AG09319 (cell line): ENCODE measurements around the gene ARHGAP31.

ENCODE experiments used
- DNase-seq: peaks from one replicate; pipeline ENCODE4 v3.0.0-alpha.2; 2010; ENCODE audit warnings: low read depth; ENCODE audit errors: extremely low read depth
- TF ChIP-seq, protein P1 (sequence below): IDR thresholded peaks from 2 replicates; pipeline ENCODE4 v1.5.1; 2011; ENCODE audit warnings: low read depth, mild to moderate bottlenecking, inconsistent platforms, low read length, moderate library complexity

Gene ARHGAP31

DNA sequence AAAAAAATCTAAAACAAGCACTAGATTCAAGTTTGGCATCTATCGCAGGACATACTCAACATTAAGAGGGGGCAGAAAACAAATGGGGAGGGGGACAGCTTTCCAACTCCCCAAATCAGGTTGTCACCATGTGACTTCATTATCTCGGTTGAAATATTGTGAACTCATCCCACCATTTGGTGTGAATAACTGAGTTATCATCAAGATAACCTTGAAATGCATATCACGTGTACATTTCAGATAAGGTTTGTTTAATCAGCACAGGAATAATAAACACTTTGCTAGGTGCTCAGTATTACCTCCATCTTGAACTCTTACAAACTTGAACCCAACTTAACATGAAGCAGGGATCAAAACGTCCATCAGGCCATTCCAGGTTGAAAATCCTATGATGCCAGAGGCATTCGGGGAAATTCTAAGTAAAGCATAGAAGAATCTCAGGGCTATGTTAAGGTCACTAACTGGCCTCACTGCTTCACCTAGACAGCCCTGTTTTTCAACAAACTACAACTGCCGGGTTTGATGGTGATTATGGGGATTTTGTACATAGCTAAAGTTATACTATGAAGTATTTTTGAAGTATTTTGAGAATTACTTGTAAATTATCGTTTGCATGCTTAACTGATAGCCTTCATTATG lies 3.0 kb upstream of the ARHGAP31 start:
- DNase-seq = no peak
- TF ChIP-seq, protein P1, sequence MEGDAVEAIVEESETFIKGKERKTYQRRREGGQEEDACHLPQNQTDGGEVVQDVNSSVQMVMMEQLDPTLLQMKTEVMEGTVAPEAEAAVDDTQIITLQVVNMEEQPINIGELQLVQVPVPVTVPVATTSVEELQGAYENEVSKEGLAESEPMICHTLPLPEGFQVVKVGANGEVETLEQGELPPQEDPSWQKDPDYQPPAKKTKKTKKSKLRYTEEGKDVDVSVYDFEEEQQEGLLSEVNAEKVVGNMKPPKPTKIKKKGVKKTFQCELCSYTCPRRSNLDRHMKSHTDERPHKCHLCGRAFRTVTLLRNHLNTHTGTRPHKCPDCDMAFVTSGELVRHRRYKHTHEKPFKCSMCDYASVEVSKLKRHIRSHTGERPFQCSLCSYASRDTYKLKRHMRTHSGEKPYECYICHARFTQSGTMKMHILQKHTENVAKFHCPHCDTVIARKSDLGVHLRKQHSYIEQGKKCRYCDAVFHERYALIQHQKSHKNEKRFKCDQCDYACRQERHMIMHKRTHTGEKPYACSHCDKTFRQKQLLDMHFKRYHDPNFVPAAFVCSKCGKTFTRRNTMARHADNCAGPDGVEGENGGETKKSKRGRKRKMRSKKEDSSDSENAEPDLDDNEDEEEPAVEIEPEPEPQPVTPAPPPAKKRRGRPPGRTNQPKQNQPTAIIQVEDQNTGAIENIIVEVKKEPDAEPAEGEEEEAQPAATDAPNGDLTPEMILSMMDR = no peak

DNA sequence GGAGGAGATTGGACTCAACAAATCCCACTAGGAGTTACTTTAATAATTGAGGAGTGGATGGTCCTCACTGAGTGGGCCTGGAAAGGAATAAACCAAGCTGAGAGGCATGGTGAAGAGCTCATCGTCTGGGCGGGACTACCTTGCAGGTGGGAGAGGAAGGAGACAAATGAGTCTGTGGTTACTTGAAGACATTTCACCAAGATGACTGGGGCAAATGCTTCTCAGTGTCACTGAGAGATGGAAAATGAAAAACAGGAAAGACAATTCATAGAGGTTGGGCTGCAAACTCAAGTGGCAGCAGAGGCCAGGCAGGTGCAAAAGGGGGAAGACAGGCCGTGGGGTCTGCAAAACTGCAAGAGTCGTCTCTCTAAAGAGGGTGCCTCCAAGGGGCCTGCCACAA lies 1.5 kb upstream of the ARHGAP31 start:
- TF ChIP-seq, protein P1 = no peak
- no peak for DNase-seq

DNA sequence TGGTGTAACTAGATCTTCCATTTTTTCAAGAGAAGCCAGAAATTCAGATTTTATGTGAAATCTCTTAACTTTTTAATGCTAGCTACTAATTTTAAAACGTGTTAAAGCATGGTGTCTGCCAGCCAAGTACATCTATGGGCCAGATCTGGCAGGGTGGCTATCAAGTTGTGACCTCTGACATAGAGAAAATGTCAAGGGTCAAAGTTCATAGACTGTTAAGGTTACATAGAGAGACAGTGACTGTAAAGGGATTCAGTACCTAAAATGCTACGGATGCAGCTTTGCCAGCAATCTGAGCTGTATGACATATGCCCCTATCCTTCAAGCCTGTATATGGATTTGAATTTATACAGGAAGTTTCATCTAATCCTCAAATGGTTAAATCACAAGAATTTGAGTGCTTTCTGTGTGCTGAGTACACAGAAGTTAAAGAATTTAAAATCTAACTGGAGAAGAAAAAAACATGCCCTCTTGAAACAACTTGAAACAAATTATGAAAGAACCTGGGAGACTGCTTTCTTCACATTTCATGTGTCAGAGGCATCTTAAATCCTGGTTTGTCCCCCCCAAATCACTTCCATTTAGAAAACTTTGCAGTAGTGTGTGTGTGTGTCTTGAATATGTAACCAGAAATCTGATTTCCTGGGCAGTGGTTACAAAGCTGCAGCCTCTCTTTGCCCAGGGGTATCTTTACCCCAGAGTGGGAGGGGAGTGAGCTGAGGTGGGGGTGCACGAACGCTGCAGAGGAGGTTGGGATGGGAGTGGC lies 895 bp upstream of the ARHGAP31 start:
- TF ChIP-seq, protein P1 = no peak
- DNase-seq = no peak

DNA sequence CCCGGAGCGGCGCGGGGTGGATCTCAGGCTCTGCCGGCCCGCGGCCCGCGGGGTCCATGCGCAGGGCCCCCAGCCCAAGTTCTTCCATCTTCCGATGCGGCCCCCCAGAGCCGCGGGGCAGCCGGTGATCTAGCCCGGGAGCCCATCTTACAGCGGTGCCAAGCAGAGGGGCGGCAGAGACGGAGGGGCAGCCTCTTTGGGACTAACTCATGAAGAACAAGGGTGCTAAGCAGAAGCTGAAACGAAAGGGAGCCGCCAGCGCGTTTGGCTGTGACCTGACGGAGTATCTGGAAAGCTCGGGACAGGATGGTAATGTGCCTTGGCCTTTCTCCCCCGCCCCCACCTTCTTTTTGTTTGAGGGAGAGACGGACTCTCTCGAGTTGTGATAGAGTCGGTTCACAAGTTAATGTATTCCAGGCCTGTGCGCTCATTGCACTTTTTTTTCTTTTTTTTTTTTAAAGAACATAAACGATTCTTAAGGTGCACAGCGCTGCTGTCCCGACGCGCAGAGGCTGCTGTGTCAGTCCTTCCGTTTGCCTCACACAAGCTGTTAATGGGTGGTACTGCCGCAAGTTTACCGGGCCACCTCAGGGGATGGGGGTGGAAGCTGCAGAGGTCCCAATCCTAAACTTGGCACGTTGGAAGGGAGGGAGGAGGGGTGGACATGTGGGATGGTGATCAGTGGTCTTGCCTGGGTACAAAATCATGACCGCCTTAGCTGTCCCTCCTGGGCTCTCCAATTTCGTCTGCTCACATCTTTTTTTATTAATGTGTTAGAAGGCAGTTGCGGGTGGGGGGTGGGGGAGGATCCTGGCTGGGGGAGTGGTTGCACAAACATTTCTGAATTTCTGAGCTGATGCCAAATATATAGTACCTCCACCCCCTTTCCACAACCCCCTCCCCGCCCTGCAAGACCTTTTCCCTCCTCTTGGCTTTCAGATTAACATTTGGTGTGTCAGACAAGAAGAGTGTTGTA lies 801 bp downstream of the ARHGAP31 start:
- no peak for DNase-seq
- TF ChIP-seq, protein P1 = no peak

DNA sequence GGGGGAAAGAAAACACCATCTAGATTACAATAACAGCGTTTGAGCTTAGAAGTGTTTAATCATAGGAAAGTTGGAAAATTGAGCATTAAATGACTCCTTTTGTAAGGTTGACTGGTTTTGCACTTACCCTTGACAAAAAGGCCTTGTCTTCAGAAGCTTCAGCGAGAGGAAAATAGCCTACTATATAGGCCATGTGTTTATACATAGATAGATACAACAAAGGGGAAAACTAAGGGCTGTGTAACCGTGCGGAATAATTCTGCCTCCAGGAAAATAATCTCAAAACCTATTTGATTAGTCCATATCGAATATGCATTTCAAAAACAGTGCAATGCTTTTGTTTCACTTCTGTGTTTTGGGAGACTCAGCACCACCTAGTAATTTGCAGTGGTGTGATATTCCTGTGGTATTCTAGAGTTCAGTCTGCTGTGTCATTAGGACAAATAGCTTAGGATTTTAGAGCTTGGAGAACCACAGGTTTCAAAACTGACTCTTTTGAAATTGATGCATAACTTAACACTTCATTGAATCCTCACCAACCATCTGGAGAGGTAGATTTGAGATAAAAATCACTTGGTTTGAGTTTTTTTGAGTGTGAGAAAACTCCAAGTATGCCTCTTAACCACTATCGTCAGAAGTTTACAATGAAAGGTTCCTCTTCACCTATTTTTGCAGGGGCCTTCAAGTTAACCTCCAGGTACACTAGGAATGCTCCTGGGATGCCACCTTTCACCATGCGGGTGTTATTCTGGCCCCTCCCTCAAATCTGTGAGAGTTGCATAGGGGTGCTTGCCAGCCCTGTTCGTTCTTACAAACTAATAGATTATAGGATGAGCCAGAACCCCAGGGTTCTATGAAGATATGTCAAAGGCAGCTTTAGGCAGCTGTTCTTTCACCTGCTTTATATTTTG lies 1.9 kb downstream of the ARHGAP31 start:
- TF ChIP-seq, protein P1 = no peak
- DNase-seq = no peak

DNA sequence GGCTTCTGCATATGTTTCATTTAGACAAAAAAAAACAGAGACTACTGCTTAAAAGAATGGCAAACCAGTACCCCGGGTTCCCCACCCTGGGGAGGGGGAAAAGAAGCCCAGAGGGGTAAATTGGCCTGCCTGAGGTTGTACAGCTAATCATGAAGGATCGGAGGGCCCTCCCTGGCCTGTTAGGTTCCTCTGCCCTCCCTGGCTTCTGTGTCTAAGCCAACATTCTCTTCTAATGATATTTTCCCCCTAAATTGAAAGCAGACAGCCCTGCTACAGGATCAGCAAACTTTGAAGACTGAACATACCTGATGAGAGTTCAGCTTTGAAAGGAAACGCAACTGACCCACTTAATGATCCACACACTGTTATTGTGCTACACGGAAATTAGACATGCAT lies 2.5 kb downstream of the ARHGAP31 start:
- TF ChIP-seq, protein P1 = no peak

More for the DNA sequence above, 2.5 kb downstream of the ARHGAP31 start:
- DNase-seq = no peak
